Glutamatergic neuron (in vitro differentiated cells): ENCODE measurements around the gene CLCN5. TPM values are rescaled to one million over a fixed set of nuclear protein-coding genes. Genes with fewer than 3 reads are reported as not detected.

ENCODE experiments used
- DNase-seq: peaks from one replicate; pipeline ENCODE4 v3.0.0; 2022
- H3K27ac Mint-ChIP-seq: one replicate; pipeline ENCODE4 v1.8.0; 2020; ENCODE audit warnings: mild to moderate bottlenecking, mixed read lengths, inconsistent platforms; ENCODE audit not compliant: unreplicated experiment
- H3K27me3 Mint-ChIP-seq: one replicate; pipeline ENCODE4 v1.8.0; 2020; ENCODE audit warnings: mild to moderate bottlenecking, moderate library complexity, mixed read lengths, inconsistent platforms; ENCODE audit not compliant: unreplicated experiment
- H3K36me3 Mint-ChIP-seq: one replicate; pipeline ENCODE4 v1.8.0; 2020; ENCODE audit warnings: mild to moderate bottlenecking, mixed read lengths, inconsistent platforms; ENCODE audit not compliant: unreplicated experiment
- H3K4me1 Mint-ChIP-seq: one replicate; pipeline ENCODE4 v1.8.0; 2020; ENCODE audit warnings: mild to moderate bottlenecking, low read depth, mixed read lengths, inconsistent platforms; ENCODE audit not compliant: unreplicated experiment
- H3K4me3 Mint-ChIP-seq: one replicate; pipeline ENCODE4 v1.8.0; 2020; ENCODE audit warnings: mild to moderate bottlenecking, mixed read lengths, inconsistent platforms; ENCODE audit not compliant: unreplicated experiment
- H3K9me3 Mint-ChIP-seq: one replicate; pipeline ENCODE4 v1.8.0; 2020; ENCODE audit warnings: mild to moderate bottlenecking, moderate library complexity, mixed read lengths, inconsistent platforms; ENCODE audit not compliant: unreplicated experiment
- total RNA-seq: library from RNA; stranded (reverse); fragmentation: NEBNext Ultra II Directional; extraction: Animal tissue kit (Norgen Biotek cat#: 25700); gene quantifications from one replicate; pipeline ENCODE4 v1.2.1, GENCODE V29; 2021; ENCODE audit not compliant: unreplicated experiment
- TF ChIP-seq, protein P1 (sequence below): fragments of 200-600 bp; sonication (generic); IDR thresholded peaks from one replicate; pipeline ENCODE4 v1.5.0; 2021; ENCODE audit not compliant: partially characterized antibody, unreplicated experiment

The CLCN5 gene
- total RNA-seq, 1 donor from 2014 or later: 34.7 TPM

DNA sequence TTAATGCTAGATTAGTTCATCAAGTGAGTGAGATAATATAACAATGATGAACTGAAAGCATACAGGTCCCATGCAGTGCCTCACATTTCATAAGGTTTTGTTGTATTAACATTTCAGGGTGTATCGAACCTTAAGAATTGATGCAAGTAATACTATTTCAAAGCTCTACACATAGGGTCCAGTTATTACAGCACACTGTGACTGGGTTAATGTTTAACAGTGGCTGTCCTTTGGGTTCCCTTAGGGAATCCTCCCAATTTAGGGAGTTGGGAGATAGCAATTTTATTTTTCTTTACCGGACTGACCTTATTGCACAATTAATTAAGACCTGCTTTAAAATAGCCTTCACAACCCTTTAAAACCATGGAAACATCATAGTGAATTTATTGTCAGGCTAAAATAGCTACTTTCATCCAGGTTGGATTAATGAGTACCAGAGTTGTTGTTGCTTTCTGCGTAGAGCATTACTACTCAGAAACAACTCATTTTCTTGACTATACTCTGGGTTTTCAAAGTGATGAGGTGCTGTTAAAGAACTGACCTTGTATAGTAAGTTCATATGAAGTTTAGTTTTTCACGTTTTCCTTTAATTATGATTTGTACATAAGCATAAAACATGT lies 144.0 kb downstream of the CLCN5 start:
- H3K27ac Mint-ChIP-seq: no peak overlapping the region
- TF ChIP-seq, protein P1, sequence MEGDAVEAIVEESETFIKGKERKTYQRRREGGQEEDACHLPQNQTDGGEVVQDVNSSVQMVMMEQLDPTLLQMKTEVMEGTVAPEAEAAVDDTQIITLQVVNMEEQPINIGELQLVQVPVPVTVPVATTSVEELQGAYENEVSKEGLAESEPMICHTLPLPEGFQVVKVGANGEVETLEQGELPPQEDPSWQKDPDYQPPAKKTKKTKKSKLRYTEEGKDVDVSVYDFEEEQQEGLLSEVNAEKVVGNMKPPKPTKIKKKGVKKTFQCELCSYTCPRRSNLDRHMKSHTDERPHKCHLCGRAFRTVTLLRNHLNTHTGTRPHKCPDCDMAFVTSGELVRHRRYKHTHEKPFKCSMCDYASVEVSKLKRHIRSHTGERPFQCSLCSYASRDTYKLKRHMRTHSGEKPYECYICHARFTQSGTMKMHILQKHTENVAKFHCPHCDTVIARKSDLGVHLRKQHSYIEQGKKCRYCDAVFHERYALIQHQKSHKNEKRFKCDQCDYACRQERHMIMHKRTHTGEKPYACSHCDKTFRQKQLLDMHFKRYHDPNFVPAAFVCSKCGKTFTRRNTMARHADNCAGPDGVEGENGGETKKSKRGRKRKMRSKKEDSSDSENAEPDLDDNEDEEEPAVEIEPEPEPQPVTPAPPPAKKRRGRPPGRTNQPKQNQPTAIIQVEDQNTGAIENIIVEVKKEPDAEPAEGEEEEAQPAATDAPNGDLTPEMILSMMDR: no peak

GRCh38 chrX:50067435-50068284 lies 145.3 kb downstream of the CLCN5 start:
- Mint-ChIP-seq H3K9me3 (no peaks in the 10 kb centered on the region), H3K4me1 (peaks cover 3% of the 10 kb centered on the region)
- TF ChIP-seq, protein P1: peak; percentile 49

More for the DNA sequence above, 144.0 kb downstream of the CLCN5 start:
- H3K36me3 Mint-ChIP-seq: no peaks in the 10 kb centered on the region
- no peak overlapping the region for H3K4me3 Mint-ChIP-seq
- DNase-seq: no peak
- peaks cover 3% of the 10 kb centered on the region for H3K4me1 Mint-ChIP-seq
- no peaks in the 10 kb centered on the region for H3K9me3 Mint-ChIP-seq
- H3K27me3 Mint-ChIP-seq: no peaks in the 10 kb centered on the region

DNA sequence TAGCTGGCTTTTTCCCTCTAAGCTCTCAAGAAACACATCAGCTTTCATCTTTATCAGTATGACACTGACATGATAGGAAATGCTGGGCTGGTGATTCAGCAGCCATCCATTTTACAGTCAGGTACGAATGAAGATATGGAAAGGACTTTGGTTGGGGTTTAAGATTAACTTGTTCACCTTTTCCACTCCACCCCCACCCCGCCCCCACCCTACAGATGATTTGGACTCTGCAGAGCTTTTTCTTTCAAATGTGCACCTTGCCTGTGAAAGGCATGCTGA lies 145.8 kb downstream of the CLCN5 start:
- Mint-ChIP-seq H3K4me3 (peak overlapping the region; percentile 84), H3K36me3 (no peaks in the 10 kb centered on the region), H3K27me3 (no peaks in the 10 kb centered on the region), H3K9me3 (no peaks in the 10 kb centered on the region), H3K27ac (peak overlapping the region; percentile 99), H3K4me1 (peaks cover 3% of the 10 kb centered on the region)
- TF ChIP-seq, protein P1: no peak
- no peak for DNase-seq

More at GRCh38 chrX:50067435-50068284, 145.3 kb downstream of the CLCN5 start:
- DNase-seq: peak; percentile 60
- Mint-ChIP-seq H3K36me3 (no peaks in the 10 kb centered on the region), H3K27me3 (no peaks in the 10 kb centered on the region), H3K27ac (peak overlapping the region; percentile 99), H3K4me3 (peak overlapping the region; percentile 84)

DNA sequence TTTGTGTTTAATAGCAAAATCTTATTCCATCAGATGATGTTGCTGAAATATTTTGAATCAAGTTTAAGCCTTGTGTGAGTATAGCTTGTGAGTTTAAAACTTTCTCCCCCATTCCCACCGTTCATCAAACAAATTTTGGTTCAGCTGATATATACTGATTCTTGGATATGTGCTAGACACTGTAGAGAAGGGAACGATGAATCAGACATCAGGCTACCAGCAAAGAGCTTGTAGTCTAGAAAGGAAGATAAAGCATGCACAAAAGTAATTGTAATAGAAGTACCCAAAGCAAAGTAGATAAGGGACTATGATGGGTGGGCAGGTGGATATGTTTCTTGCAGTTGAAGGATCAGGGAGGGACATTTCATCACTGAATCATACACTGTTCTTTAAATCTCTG lies 146.5 kb downstream of the CLCN5 start:
- peaks cover 3% of the 10 kb centered on the region for H3K4me1 Mint-ChIP-seq
- no peak overlapping the region for H3K4me3 Mint-ChIP-seq
- H3K36me3 Mint-ChIP-seq: no peaks in the 10 kb centered on the region
- H3K27ac Mint-ChIP-seq: no peak overlapping the region
- H3K27me3 Mint-ChIP-seq: no peaks in the 10 kb centered on the region
- DNase-seq: no peak
- TF ChIP-seq, protein P1: no peak
- no peaks in the 10 kb centered on the region for H3K9me3 Mint-ChIP-seq

DNA sequence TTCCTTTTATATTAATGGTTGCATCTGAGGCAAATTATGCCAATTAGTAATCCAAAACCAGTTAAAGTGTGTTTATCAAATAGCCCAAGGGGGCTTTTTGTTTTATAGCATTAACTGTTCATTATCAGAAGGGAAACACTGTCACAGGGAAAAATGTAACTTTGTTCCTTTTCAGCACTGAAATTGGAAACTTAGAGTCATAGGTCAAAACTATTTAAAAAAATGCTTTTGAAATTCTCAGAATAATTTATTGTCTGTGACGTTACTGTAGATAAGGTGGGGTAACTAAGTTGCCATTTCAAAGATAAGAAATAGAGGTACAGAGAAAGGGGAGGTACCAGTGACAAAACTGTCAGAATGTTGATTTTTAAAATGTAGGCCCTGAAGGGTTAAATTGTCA lies 149.1 kb downstream of the CLCN5 start:
- Mint-ChIP-seq H3K27me3 (no peaks in the 10 kb centered on the region), H3K4me3 (no peak overlapping the region), H3K36me3 (no peaks in the 10 kb centered on the region), H3K9me3 (no peaks in the 10 kb centered on the region), H3K4me1 (peaks cover 3% of the 10 kb centered on the region), H3K27ac (no peak overlapping the region)
- TF ChIP-seq, protein P1: no peak
- no peak for DNase-seq
